ENCODE data around the gene RETSAT. TPM values are rescaled to one million over a fixed set of nuclear protein-coding genes. Genes with fewer than 3 reads are reported as not detected.
A peak's percentile ranks its signal among the peaks of the same experiment; 100 is the strongest.
"Not testable (repeated sequence)": the region's sequence is repeated elsewhere in the genome, so short reads cannot be mapped to it uniquely, and the experiment has no call there.

RETSAT gene
- total RNA-seq, 1 donor from 2014 or later = 23.1 TPM

DNA sequence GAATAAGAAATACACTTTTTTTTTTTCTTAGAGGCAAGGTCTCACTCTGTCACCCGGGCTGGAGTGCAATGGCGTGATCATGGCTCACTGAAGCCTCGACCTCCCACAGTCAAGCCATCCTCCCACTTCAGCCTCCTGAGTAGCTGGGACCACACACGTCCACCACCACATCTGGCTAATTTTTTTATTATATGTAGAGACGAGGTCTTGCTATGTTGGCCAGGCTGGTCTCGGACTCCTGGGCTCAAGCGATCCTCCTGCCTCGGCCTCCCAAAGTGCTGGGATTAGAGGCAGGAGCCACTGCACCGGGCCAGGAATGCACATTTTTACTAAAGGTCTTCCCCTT lies 28.9 kb downstream of the RETSAT start:
- Mint-ChIP-seq H3K27me3 (no peaks in the 10 kb centered on the region), H3K4me3 (ENCODE audit: low read depth) (peak overlapping the region; percentile 97), H3K36me3 (ENCODE audit: insufficient read depth) (peaks cover 24% of the 10 kb centered on the region), H3K4me1 (ENCODE audit: low read depth) (peaks cover 33% of the 10 kb centered on the region), H3K9me3 (ENCODE audit: low read depth) (no peaks in the 10 kb centered on the region), H3K27ac (peak overlapping the region; percentile 88)
- no peak for DNase-seq (ENCODE audit: low spot score, unreplicated experiment)
- TF ChIP-seq CTCF (IDR thresholded peaks at IDR 0.05; ENCODE audit: unreplicated experiment) = no peak

GRCh38 chr2:85324639-85325465 lies 29.5 kb downstream of the RETSAT start:
- no peak for TF ChIP-seq CTCF (IDR thresholded peaks at IDR 0.05; ENCODE audit: unreplicated experiment)
- DNase-seq (ENCODE audit: low spot score, unreplicated experiment) = no peak
- H3K4me1 Mint-ChIP-seq (ENCODE audit: low read depth) = peaks cover 33% of the 10 kb centered on the region
- peaks cover 29% of the 10 kb centered on the region for H3K36me3 Mint-ChIP-seq (ENCODE audit: insufficient read depth)
- H3K27ac Mint-ChIP-seq = peak overlapping the region; percentile 88
- H3K9me3 Mint-ChIP-seq (ENCODE audit: low read depth) = no peaks in the 10 kb centered on the region
- no peaks in the 10 kb centered on the region for H3K27me3 Mint-ChIP-seq
- H3K4me3 Mint-ChIP-seq (ENCODE audit: low read depth) = peak overlapping the region; percentile 97

GRCh38 chr2:85323988-85324367 lies 30.4 kb downstream of the RETSAT start:
- H3K4me3 Mint-ChIP-seq (ENCODE audit: low read depth); H3K27ac Mint-ChIP-seq; H3K27me3 Mint-ChIP-seq; H3K9me3 Mint-ChIP-seq (ENCODE audit: low read depth); DNase-seq (ENCODE audit: low spot score, unreplicated experiment): not testable (repeated sequence)
- peaks cover 33% of the 10 kb centered on the region for H3K4me1 Mint-ChIP-seq (ENCODE audit: low read depth)
- H3K36me3 Mint-ChIP-seq (ENCODE audit: insufficient read depth) = peaks cover 34% of the 10 kb centered on the region

DNA sequence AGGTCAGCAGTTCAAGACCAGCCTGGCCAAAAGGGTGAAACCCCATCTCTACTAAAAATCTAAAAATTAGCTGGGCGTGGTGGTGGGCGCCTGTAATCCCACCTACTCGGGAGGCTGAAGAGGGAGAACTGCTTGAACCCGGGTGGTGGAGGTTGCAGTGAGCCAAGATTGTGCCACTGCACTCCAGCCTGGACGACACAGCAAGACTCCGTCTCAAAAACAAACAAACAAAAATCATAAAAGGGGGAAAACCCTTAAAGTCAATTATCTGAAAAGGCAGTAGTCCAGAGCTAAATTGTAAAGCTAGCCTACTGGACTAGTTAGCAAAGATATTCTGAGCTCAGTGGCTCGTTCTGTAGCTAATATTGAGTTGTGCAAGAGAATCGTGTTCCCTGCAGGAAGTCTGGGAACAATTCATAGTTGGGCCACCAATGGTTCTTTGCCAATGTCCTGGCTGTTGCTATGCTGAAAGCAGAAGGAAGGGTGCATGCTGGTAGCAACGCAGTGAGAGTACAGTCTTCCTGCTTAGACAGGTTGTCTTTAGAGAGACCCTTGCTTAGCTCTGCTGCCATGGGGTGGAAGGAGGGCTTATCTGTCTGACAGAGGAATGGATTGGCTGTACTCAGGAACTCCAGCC lies 30.9 kb downstream of the RETSAT start:
- Mint-ChIP-seq H3K9me3 (ENCODE audit: low read depth) (no peaks in the 10 kb centered on the region), H3K27me3 (no peaks in the 10 kb centered on the region), H3K36me3 (ENCODE audit: insufficient read depth) (peaks cover 34% of the 10 kb centered on the region), H3K4me3 (ENCODE audit: low read depth) (no peak overlapping the region), H3K27ac (no peak overlapping the region), H3K4me1 (ENCODE audit: low read depth) (peaks cover 30% of the 10 kb centered on the region)
- TF ChIP-seq CTCF (IDR thresholded peaks at IDR 0.05; ENCODE audit: unreplicated experiment) = no peak
- no peak for DNase-seq (ENCODE audit: low spot score, unreplicated experiment)

GRCh38 chr2:85319796-85320195 lies 34.5 kb downstream of the RETSAT start:
- TF ChIP-seq CTCF (IDR thresholded peaks at IDR 0.05; ENCODE audit: unreplicated experiment) = no peak
- Mint-ChIP-seq H3K4me3 (ENCODE audit: low read depth) (no peak overlapping the region), H3K36me3 (ENCODE audit: insufficient read depth) (peaks cover 41% of the 10 kb centered on the region), H3K27ac (peak overlapping the region; percentile 6), H3K4me1 (ENCODE audit: low read depth) (peaks cover 3% of the 10 kb centered on the region), H3K27me3 (no peaks in the 10 kb centered on the region), H3K9me3 (ENCODE audit: low read depth) (no peaks in the 10 kb centered on the region)
- DNase-seq (ENCODE audit: low spot score, unreplicated experiment) = no peak

All from progenitor cell of endocrine pancreas (in vitro differentiated cells).